ENCODE measurements around the gene AP5Z1.

- TF ChIP-seq, protein P1, sequence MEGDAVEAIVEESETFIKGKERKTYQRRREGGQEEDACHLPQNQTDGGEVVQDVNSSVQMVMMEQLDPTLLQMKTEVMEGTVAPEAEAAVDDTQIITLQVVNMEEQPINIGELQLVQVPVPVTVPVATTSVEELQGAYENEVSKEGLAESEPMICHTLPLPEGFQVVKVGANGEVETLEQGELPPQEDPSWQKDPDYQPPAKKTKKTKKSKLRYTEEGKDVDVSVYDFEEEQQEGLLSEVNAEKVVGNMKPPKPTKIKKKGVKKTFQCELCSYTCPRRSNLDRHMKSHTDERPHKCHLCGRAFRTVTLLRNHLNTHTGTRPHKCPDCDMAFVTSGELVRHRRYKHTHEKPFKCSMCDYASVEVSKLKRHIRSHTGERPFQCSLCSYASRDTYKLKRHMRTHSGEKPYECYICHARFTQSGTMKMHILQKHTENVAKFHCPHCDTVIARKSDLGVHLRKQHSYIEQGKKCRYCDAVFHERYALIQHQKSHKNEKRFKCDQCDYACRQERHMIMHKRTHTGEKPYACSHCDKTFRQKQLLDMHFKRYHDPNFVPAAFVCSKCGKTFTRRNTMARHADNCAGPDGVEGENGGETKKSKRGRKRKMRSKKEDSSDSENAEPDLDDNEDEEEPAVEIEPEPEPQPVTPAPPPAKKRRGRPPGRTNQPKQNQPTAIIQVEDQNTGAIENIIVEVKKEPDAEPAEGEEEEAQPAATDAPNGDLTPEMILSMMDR (conservative IDR thresholded peaks at IDR 0.05) = no peak
- TF ChIP-seq EZH2 (IDR thresholded peaks at IDR 0.05; ENCODE audit: low read depth) = no peak
Observed at GRCh38 chr7:4754433-4755010, 20.9 kb upstream of the AP5Z1 start.

Data from PC-9 (cell line).